Measurements from ENCODE around the gene KRT5.

- TF ChIP-seq, protein P1, sequence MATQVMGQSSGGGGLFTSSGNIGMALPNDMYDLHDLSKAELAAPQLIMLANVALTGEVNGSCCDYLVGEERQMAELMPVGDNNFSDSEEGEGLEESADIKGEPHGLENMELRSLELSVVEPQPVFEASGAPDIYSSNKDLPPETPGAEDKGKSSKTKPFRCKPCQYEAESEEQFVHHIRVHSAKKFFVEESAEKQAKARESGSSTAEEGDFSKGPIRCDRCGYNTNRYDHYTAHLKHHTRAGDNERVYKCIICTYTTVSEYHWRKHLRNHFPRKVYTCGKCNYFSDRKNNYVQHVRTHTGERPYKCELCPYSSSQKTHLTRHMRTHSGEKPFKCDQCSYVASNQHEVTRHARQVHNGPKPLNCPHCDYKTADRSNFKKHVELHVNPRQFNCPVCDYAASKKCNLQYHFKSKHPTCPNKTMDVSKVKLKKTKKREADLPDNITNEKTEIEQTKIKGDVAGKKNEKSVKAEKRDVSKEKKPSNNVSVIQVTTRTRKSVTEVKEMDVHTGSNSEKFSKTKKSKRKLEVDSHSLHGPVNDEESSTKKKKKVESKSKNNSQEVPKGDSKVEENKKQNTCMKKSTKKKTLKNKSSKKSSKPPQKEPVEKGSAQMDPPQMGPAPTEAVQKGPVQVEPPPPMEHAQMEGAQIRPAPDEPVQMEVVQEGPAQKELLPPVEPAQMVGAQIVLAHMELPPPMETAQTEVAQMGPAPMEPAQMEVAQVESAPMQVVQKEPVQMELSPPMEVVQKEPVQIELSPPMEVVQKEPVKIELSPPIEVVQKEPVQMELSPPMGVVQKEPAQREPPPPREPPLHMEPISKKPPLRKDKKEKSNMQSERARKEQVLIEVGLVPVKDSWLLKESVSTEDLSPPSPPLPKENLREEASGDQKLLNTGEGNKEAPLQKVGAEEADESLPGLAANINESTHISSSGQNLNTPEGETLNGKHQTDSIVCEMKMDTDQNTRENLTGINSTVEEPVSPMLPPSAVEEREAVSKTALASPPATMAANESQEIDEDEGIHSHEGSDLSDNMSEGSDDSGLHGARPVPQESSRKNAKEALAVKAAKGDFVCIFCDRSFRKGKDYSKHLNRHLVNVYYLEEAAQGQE (IDR thresholded peaks at IDR 0.05): no peak
- no peak for TF ChIP-seq CTCF (IDR thresholded peaks at IDR 0.05; ENCODE audit: low read depth, low read length, missing input control)
- TF ChIP-seq, protein P2, sequence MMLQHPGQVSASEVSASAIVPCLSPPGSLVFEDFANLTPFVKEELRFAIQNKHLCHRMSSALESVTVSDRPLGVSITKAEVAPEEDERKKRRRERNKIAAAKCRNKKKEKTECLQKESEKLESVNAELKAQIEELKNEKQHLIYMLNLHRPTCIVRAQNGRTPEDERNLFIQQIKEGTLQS (IDR thresholded peaks at IDR 0.05): no peak
- no peak for TF ChIP-seq GABPA (IDR thresholded peaks at IDR 0.05 in 1 of 2, conservative IDR thresholded peaks at IDR 0.05 in 1 of 2)
- no peak for TF ChIP-seq RXRA (IDR thresholded peaks at IDR 0.05)
- TF ChIP-seq JUND (IDR thresholded peaks at IDR 0.05): no peak
- TF ChIP-seq YY1 (IDR thresholded peaks at IDR 0.05): no peak
Observed at GRCh38 chr12:52557476-52557875, 37.3 kb upstream of the KRT5 start.

All from liver (tissue), 3 donors.